ENCODE data around the gene GLMP.

DNA sequence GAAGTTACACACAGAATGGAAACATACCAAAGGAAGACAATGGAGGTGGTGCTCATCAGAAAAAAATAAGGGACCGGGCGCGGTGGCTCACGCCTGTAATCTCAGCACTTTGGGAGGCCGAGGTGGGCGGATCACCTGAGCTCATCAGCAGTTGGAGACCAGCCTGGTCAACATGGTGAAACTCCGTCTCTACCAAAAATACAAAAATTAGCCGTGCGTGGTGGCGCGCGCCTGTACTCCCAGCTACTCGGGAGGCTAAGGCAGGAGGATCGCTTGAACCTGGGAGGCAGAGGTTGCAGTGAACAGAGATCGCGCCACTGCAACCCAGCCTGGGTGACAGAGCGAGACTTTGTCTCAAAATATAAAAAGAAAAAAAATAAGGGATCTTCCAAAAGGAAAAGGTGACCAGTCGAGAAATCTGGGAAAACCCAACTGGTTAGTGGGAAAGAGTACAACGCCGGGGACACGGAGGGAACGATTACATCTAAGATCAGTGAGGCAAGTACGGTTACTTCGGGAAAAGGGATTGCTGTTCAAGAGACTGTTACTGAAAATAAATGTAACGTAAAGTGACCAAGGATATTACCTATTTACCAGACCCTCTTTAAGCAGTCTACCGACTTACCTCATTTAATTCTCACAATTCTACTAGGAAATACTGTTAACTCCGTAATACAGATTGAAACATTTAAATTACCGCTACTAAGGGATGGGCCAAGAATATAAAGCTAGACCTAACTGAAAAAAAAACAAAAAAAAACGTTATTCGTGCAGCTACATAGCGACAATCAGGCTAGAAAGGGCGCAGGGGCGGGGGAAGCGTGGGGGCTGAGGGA, 41.8 kb upstream of the GLMP start:
- TF ChIP-seq POLR2A (IDR thresholded peaks at IDR 0.05; ENCODE audit: insufficient read depth in 1 of 2, low read depth in 2 of 2, low read length in 2 of 2), result no peak
- no peak for TF ChIP-seq SYNCRIP (IDR thresholded peaks at IDR 0.05; ENCODE audit: insufficient read depth, low read depth, low read length)
- TF ChIP-seq, protein P1, sequence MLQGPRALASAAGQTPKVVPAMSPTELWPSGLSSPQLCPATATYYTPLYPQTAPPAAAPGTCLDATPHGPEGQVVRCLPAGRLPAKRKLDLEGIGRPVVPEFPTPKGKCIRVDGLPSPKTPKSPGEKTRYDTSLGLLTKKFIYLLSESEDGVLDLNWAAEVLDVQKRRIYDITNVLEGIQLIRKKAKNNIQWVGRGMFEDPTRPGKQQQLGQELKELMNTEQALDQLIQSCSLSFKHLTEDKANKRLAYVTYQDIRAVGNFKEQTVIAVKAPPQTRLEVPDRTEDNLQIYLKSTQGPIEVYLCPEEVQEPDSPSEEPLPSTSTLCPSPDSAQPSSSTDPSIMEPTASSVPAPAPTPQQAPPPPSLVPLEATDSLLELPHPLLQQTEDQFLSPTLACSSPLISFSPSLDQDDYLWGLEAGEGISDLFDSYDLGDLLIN (CRISPR knock-in tag; IDR thresholded peaks at IDR 0.05; ENCODE audit: borderline replicate concordance), result no peak
- no peak for TF ChIP-seq SMC3 (IDR thresholded peaks at IDR 0.05; ENCODE audit: low read length)
- TF ChIP-seq ZNF660 (CRISPR knock-in tag; IDR thresholded peaks at IDR 0.05; ENCODE audit: borderline replicate concordance, low read depth), result no peak
